Muscle of back (tissue), 11 donors: ENCODE data around the gene USP12. TPM values are rescaled to one million over a fixed set of nuclear protein-coding genes. Genes with fewer than 3 reads are reported as not detected.

Experiments used
- DNase-seq, 3 donors: peaks; one replicate each; pipeline versions ENCODE4 v3.0.0 to v3.0.0-alpha.2; 2013
- polyA plus RNA-seq, 10 donors: library from polyadenylated mRNA; unstranded; fragments of 120-200 nt; gene quantifications; one replicate each; pipeline ENCODE4 v1.2.1, GENCODE V29; 2013; ENCODE audit not compliant: insufficient read length in 10 of 10

The USP12 gene
- polyA plus RNA-seq, 10 donors, result 17.5 to 29.9 (median 24.2) TPM

- peak in 1 of 3 donors; percentile 59 for DNase-seq
Observed at GRCh38 chr13:27038323-27038722, 133.3 kb downstream of the USP12 start.

GRCh38 chr13:27037571-27037970 lies 134.0 kb downstream of the USP12 start:
- DNase-seq, result no peak

GRCh38 chr13:27037171-27037570 lies 134.4 kb downstream of the USP12 start:
- DNase-seq, result no peak

GRCh38 chr13:27036236-27036981 lies 135.2 kb downstream of the USP12 start:
- no peak for DNase-seq

GRCh38 chr13:27035892-27036235 lies 135.7 kb downstream of the USP12 start:
- DNase-seq, result no peak

- DNase-seq, result peak in 1 of 3 donors; percentile 24
Observed at GRCh38 chr13:27034678-27035111, 136.9 kb downstream of the USP12 start.

GRCh38 chr13:27028683-27029480 lies 142.7 kb downstream of the USP12 start:
- no peak for DNase-seq

- no peak for DNase-seq
Observed at GRCh38 chr13:27027086-27027667, 144.4 kb downstream of the USP12 start.

GRCh38 chr13:27026396-27026795 lies 145.2 kb downstream of the USP12 start:
- DNase-seq, result no peak

- no peak for DNase-seq
Observed at GRCh38 chr13:27024776-27025492, 146.7 kb downstream of the USP12 start.

GRCh38 chr13:27024074-27024461 lies 147.5 kb downstream of the USP12 start:
- DNase-seq, result no peak

- DNase-seq, result no peak
Observed at GRCh38 chr13:27023385-27024073, 148.1 kb downstream of the USP12 start.

- DNase-seq, result no peak
Observed at GRCh38 chr13:27022571-27023311, 148.9 kb downstream of the USP12 start.

- no peak for DNase-seq
Observed at GRCh38 chr13:27020415-27020814, 151.2 kb downstream of the USP12 start.

GRCh38 chr13:27018882-27019281 lies 152.7 kb downstream of the USP12 start:
- DNase-seq, result no peak

- no peak for DNase-seq
Observed at GRCh38 chr13:27018344-27018861, 153.2 kb downstream of the USP12 start.

- DNase-seq, result no peak
Observed at GRCh38 chr13:27016875-27017274, 154.7 kb downstream of the USP12 start.
